ENCODE measurements around the gene ATP2C2. TPM values are rescaled to one million over a fixed set of nuclear protein-coding genes. Genes with fewer than 3 reads are reported as not detected.

ATP2C2 gene
- total and polyA plus RNA-seq, 2 experiments from 2014 or later = 2.1 TPM

DNA sequence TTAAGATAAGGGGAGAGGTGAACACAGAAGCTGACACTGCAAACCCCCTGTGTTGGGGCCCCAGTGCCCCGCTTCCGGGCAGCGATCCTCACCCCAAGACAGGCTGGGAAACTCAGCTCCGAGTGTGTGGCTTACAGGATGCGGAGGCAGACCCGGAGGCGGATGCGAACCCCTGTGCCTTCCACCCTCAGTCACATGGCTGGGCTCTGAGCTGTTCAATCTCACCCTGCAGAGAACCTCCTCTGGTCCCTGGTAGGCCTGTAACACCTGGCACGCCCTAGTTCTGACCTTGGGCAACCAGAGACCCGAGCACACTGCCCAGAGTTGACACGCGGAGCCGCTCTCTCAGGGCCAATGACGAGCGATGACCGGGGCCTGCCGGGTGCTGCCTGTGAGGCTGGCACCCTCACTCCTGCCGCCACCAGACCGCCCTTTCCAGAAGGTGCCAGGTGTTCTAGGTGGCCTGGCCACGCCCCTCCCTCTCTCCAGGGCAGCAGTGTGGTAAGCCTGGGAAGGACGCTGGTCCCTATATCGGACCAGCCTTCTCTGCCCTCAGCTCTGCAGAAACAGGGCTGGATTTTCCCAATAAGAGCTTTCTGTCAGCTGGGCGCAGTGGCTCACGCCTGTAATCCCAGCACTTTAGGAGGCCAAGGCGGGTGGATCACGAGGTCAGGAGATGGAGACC is 112.9 kb downstream of the ATP2C2 start (continued):
- TF ChIP-seq, protein P1, sequence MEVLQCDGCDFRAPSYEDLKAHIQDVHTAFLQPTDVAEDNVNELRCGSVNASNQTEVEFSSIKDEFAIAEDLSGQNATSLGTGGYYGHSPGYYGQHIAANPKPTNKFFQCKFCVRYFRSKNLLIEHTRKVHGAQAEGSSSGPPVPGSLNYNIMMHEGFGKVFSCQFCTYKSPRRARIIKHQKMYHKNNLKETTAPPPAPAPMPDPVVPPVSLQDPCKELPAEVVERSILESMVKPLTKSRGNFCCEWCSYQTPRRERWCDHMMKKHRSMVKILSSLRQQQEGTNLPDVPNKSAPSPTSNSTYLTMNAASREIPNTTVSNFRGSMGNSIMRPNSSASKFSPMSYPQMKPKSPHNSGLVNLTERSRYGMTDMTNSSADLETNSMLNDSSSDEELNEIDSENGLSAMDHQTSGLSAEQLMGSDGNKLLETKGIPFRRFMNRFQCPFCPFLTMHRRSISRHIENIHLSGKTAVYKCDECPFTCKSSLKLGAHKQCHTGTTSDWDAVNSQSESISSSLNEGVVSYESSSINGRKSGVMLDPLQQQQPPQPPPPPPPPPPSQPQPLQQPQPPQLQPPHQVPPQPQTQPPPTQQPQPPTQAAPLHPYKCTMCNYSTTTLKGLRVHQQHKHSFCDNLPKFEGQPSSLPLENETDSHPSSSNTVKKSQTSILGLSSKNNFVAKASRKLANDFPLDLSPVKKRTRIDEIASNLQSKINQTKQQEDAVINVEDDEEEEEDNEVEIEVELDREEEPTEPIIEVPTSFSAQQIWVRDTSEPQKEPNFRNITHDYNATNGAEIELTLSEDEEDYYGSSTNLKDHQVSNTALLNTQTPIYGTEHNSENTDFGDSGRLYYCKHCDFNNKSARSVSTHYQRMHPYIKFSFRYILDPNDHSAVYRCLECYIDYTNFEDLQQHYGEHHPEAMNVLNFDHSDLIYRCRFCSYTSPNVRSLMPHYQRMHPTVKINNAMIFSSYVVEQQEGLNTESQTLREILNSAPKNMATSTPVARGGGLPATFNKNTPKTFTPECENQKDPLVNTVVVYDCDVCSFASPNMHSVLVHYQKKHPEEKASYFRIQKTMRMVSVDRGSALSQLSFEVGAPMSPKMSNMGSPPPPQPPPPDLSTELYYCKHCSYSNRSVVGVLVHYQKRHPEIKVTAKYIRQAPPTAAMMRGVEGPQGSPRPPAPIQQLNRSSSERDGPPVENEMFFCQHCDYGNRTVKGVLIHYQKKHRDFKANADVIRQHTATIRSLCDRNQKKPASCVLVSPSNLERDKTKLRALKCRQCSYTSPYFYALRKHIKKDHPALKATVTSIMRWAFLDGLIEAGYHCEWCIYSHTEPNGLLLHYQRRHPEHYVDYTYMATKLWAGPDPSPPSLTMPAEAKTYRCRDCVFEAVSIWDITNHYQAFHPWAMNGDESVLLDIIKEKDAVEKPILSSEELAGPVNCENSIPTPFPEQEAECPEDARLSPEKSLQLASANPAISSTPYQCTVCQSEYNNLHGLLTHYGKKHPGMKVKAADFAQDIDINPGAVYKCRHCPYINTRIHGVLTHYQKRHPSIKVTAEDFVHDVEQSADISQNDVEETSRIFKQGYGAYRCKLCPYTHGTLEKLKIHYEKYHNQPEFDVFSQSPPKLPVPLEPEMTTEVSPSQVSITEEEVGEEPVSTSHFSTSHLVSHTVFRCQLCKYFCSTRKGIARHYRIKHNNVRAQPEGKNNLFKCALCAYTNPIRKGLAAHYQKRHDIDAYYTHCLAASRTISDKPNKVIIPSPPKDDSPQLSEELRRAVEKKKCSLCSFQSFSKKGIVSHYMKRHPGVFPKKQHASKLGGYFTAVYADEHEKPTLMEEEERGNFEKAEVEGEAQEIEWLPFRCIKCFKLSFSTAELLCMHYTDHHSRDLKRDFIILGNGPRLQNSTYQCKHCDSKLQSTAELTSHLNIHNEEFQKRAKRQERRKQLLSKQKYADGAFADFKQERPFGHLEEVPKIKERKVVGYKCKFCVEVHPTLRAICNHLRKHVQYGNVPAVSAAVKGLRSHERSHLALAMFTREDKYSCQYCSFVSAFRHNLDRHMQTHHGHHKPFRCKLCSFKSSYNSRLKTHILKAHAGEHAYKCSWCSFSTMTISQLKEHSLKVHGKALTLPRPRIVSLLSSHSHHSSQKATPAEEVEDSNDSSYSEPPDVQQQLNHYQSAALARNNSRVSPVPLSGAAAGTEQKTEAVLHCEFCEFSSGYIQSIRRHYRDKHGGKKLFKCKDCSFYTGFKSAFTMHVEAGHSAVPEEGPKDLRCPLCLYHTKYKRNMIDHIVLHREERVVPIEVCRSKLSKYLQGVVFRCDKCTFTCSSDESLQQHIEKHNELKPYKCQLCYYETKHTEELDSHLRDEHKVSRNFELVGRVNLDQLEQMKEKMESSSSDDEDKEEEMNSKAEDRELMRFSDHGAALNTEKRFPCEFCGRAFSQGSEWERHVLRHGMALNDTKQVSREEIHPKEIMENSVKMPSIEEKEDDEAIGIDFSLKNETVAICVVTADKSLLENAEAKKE (CRISPR knock-in tag; IDR thresholded peaks at IDR 0.05) = no peak

- no peaks in the 10 kb centered on the region for H3K4me1 ChIP-seq (ENCODE audit: insufficient read depth)
- H3K4me3 ChIP-seq = no peak overlapping the region
- TF ChIP-seq ZNF331 (CRISPR knock-in tag; IDR thresholded peaks at IDR 0.05; ENCODE audit: low read depth) = no peak
- no peak for TF ChIP-seq EZH2 (IDR thresholded peaks at IDR 0.05; ENCODE audit: low read depth, unreplicated experiment)
- TF ChIP-seq ETS1 (IDR thresholded peaks at IDR 0.05) = no peak
- TF ChIP-seq, protein P2, sequence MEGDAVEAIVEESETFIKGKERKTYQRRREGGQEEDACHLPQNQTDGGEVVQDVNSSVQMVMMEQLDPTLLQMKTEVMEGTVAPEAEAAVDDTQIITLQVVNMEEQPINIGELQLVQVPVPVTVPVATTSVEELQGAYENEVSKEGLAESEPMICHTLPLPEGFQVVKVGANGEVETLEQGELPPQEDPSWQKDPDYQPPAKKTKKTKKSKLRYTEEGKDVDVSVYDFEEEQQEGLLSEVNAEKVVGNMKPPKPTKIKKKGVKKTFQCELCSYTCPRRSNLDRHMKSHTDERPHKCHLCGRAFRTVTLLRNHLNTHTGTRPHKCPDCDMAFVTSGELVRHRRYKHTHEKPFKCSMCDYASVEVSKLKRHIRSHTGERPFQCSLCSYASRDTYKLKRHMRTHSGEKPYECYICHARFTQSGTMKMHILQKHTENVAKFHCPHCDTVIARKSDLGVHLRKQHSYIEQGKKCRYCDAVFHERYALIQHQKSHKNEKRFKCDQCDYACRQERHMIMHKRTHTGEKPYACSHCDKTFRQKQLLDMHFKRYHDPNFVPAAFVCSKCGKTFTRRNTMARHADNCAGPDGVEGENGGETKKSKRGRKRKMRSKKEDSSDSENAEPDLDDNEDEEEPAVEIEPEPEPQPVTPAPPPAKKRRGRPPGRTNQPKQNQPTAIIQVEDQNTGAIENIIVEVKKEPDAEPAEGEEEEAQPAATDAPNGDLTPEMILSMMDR (conservative IDR thresholded peaks at IDR 0.05; ENCODE audit: low read depth in 2 of 2) = no peak
- TF ChIP-seq REST (IDR thresholded peaks at IDR 0.05; ENCODE audit: unreplicated experiment) = no peak
- H2AFZ ChIP-seq = no peak overlapping the region
- H4K20me1 ChIP-seq (replicated peaks; ENCODE audit: insufficient read depth) = no peaks in the 10 kb centered on the region; the same call in 1 of the 2 replicates
- Mint-ChIP-seq H3K36me3 (ENCODE audit: low read depth) (peaks cover 9% of the 10 kb centered on the region; the same call in 2 of the 3 replicates), H3K4me1 (no peaks in the 10 kb centered on the region), H3K9me3 (no peaks in the 10 kb centered on the region), H3K27ac (no peak overlapping the region; the same call in 1 of the 2 replicates), H3K27me3 (ENCODE audit: insufficient read depth, low read depth, poor library complexity) (peaks cover 7% of the 10 kb centered on the region), H3K4me3 (no peak overlapping the region)
- DNase-seq (ENCODE audit: low spot score) (no peak), ATAC-seq (no peak)
- H3K36me3 ChIP-seq (ENCODE audit: insufficient read depth) = no peaks in the 10 kb centered on the region
- H3F3A ChIP-seq (replicated peaks; ENCODE audit: low read depth) = no peaks in the 10 kb centered on the region
- no peaks in the 10 kb centered on the region for H3K79me2 ChIP-seq (replicated peaks; ENCODE audit: insufficient read depth)
- H3K4me2 ChIP-seq = no peak overlapping the region
- H3K27me3 ChIP-seq (ENCODE audit: insufficient read depth) = no peaks in the 10 kb centered on the region
- H3K9me2 ChIP-seq (ENCODE audit: insufficient read depth) = no peaks in the 10 kb centered on the region
- no peak overlapping the region for H3K27ac ChIP-seq (ENCODE audit: low read depth)
Observed at GRCh38 chr16:84482001-84482891, 113.9 kb downstream of the ATP2C2 start.
